ENCODE results near the gene PLP2. TPM values are rescaled to one million over a fixed set of nuclear protein-coding genes. Genes with fewer than 3 reads are reported as not detected.

Gene PLP2
- total RNA-seq, 1 experiment from 2014 or later, result 273 TPM

DNA sequence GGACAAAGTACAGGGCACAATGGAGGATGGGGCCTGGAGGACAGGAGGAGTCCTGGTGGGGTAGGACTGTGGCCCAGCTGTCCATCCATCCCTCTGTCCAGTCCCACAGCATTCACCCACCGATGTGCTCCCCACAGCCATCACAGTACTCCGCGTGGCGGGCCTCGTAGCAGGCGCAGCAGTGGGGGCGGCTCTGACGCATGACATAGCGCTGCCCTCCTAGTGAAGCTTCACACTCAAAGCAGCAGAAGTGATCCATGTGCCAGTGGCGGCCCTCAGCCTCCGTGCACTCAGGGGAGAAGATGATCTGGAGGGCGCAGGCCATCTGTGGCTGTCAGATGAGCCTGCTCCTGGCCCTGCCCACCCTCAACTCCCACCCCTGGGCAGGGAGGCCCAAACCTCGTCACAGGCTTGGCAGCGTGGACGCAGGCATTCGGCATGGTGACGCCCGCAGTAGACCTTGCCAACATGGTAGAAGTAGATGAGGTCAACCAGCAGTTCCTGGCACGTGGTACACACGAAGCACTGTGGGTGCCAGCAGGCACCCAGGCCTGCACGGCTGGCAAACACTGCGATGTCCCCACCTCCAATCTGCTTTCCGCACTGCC lies 6.3 kb downstream of the PLP2 start:
- H3K27ac Mint-ChIP-seq (ENCODE audit: unreplicated experiment), result peak overlapping the region; percentile 65
- TF ChIP-seq, protein P1, sequence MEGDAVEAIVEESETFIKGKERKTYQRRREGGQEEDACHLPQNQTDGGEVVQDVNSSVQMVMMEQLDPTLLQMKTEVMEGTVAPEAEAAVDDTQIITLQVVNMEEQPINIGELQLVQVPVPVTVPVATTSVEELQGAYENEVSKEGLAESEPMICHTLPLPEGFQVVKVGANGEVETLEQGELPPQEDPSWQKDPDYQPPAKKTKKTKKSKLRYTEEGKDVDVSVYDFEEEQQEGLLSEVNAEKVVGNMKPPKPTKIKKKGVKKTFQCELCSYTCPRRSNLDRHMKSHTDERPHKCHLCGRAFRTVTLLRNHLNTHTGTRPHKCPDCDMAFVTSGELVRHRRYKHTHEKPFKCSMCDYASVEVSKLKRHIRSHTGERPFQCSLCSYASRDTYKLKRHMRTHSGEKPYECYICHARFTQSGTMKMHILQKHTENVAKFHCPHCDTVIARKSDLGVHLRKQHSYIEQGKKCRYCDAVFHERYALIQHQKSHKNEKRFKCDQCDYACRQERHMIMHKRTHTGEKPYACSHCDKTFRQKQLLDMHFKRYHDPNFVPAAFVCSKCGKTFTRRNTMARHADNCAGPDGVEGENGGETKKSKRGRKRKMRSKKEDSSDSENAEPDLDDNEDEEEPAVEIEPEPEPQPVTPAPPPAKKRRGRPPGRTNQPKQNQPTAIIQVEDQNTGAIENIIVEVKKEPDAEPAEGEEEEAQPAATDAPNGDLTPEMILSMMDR (IDR thresholded peaks at IDR 0.05; ENCODE audit: unreplicated experiment), result no peak
- CTCF ChIA-PET, result no interaction called here
- no peak overlapping the region for H3K4me3 Mint-ChIP-seq (ENCODE audit: low read depth, unreplicated experiment)
- H3K9me3 Mint-ChIP-seq (ENCODE audit: low read depth, unreplicated experiment), result no peaks in the 10 kb centered on the region
- peaks cover 67% of the 10 kb centered on the region for H3K36me3 Mint-ChIP-seq (ENCODE audit: insufficient read depth, unreplicated experiment)
- H3K4me1 Mint-ChIP-seq (ENCODE audit: low read depth, unreplicated experiment), result peaks cover 33% of the 10 kb centered on the region
- no TSS peak for BruUV-seq (replicated peaks)
- no peaks in the 10 kb centered on the region for H3K27me3 Mint-ChIP-seq (ENCODE audit: unreplicated experiment)
- DNase-seq, result no peak
- intact Hi-C loops (cut with micrococcal nuclease; ENCODE audit: unreplicated experiment), result no loop called here

DNA sequence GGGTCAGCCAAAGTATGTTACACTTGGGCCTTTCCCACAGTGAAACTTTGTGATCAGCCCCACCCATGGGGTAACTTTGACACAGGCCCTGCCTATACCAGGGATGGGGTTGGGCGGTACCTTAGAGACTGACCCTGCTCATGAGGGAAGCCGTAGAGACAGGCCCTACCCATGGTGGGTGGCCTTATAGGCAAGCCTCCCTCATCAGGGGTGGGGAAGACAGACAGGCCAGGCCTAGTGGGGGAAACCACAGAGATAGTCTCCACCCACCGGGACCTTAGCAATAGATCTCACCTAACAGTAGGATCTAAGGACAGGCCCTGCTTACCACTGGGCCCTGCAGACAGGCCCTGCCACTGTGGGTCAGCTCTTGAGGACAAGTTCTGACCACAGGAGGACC lies 6.8 kb downstream of the PLP2 start:
- Mint-ChIP-seq H3K9me3 (ENCODE audit: low read depth, unreplicated experiment) (no peaks in the 10 kb centered on the region), H3K36me3 (ENCODE audit: insufficient read depth, unreplicated experiment) (peaks cover 63% of the 10 kb centered on the region), H3K4me1 (ENCODE audit: low read depth, unreplicated experiment) (peaks cover 33% of the 10 kb centered on the region), H3K27ac (ENCODE audit: unreplicated experiment) (no peak overlapping the region), H3K27me3 (ENCODE audit: unreplicated experiment) (no peaks in the 10 kb centered on the region), H3K4me3 (ENCODE audit: low read depth, unreplicated experiment) (no peak overlapping the region)
- CTCF ChIA-PET, result no interaction called here
- intact Hi-C loops (cut with micrococcal nuclease; ENCODE audit: unreplicated experiment), result no loop called here
- no TSS peak for BruUV-seq (replicated peaks)
- TF ChIP-seq, protein P1 (IDR thresholded peaks at IDR 0.05; ENCODE audit: unreplicated experiment), result no peak
- no peak for DNase-seq

DNA sequence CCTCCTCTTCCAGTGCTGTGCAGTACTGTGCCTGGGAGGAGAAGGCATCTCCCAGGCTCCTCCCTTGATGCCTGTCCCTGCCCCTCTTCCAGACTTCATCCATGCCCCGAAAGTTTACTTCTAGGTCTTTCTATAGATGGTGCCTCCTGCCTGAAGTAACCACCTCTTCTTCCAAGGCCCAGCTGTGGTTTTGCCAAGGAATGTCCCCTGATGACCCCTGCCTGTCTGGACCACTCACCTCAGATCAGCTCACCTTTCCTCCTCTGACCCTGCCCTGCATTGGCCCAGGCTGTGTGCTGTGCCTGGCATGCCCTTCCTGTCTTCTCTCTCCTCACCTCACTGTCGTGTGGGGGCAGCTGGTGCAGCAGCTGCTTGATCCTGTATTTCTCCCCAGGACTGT lies 7.7 kb downstream of the PLP2 start:
- BruUV-seq (replicated peaks), result no TSS peak
- Mint-ChIP-seq H3K4me1 (ENCODE audit: low read depth, unreplicated experiment) (peaks cover 37% of the 10 kb centered on the region), H3K4me3 (ENCODE audit: low read depth, unreplicated experiment) (no peak overlapping the region), H3K9me3 (ENCODE audit: low read depth, unreplicated experiment) (no peaks in the 10 kb centered on the region), H3K27ac (ENCODE audit: unreplicated experiment) (no peak overlapping the region), H3K36me3 (ENCODE audit: insufficient read depth, unreplicated experiment) (peaks cover 64% of the 10 kb centered on the region), H3K27me3 (ENCODE audit: unreplicated experiment) (no peaks in the 10 kb centered on the region)
- TF ChIP-seq, protein P1 (IDR thresholded peaks at IDR 0.05; ENCODE audit: unreplicated experiment), result no peak
- intact Hi-C loops (cut with micrococcal nuclease; ENCODE audit: unreplicated experiment), result no loop called here
- CTCF ChIA-PET, result no interaction called here
- DNase-seq, result no peak

DNA sequence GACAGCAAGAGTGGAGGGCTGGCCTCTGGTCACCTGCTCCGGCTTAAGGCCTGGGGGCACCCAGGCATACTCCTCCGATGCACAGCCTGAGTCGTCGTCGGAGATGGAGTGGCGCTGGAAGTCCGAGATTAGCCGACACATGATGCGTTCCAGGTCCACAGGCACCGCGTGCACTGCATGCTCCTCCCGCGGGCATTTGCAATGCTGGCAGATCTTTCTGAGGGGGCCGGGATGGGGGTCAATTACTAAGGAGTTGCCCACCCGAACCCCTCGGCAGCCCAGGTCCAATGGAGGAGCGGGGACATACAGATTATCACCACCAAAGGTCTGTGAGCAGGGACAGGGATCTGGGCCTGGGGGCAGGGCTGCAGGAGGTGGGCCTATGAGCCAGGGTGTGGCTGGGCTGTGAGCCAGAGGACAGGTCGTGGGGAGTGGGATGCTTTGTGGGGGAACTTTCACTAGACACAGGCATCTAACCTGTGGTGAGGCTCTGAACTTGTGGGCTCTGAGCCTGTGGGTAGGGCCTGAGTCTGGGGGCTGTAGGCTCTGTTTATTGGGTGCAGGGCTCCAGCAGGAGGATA lies 12.1 kb downstream of the PLP2 start:
- intact Hi-C loops (cut with micrococcal nuclease; ENCODE audit: unreplicated experiment), result no loop called here
- no peaks in the 10 kb centered on the region for H3K9me3 Mint-ChIP-seq (ENCODE audit: low read depth, unreplicated experiment)
- H3K36me3 Mint-ChIP-seq (ENCODE audit: insufficient read depth, unreplicated experiment), result peaks cover 58% of the 10 kb centered on the region
- BruUV-seq (replicated peaks), result no TSS peak
- H3K27ac Mint-ChIP-seq (ENCODE audit: unreplicated experiment), result peak overlapping the region; percentile 77
- H3K27me3 Mint-ChIP-seq (ENCODE audit: unreplicated experiment), result no peaks in the 10 kb centered on the region
- peak overlapping the region; percentile 86 for H3K4me3 Mint-ChIP-seq (ENCODE audit: low read depth, unreplicated experiment)
- DNase-seq, result no peak
- TF ChIP-seq, protein P1 (IDR thresholded peaks at IDR 0.05; ENCODE audit: unreplicated experiment), result no peak
- CTCF ChIA-PET, result interaction anchor here (1.0 to 1.8 kb wide), 2 partner anchors 17 to 28 kb away, joined by 4 to 11 read pairs; no protein-coding TSS in a partner anchor
- H3K4me1 Mint-ChIP-seq (ENCODE audit: low read depth, unreplicated experiment), result peaks cover 16% of the 10 kb centered on the region
